Mesendoderm (in vitro differentiated cells): ENCODE data around the gene PCK1.
A peak's percentile ranks its signal among the peaks of the same experiment; 100 is the strongest.

ENCODE experiments used
- DNase-seq: peaks from one replicate; pipeline ENCODE4 v3.0.0; 2013
- H2AK5ac ChIP-seq: 2 replicates; pipeline ENCODE4 v1.6.1; 2013; ENCODE audit warnings: low read length, inconsistent platforms
- H2BK120ac ChIP-seq: 2 replicates; pipeline ENCODE4 v1.6.1; 2013; ENCODE audit warnings: low read depth, mild to moderate bottlenecking, low read length, moderate library complexity, mixed read lengths
- H2BK15ac ChIP-seq: replicated peaks from 2 replicates; pipeline ENCODE4 v1.6.1; 2013; ENCODE audit warnings: low read depth, mild to moderate bottlenecking, moderate library complexity
- H2BK5ac ChIP-seq: 2 replicates; pipeline ENCODE4 v1.6.1; 2013; ENCODE audit warnings: low read length, inconsistent platforms
- H3K18ac ChIP-seq: 2 replicates; pipeline ENCODE4 v1.6.1; 2013; ENCODE audit warnings: mild to moderate bottlenecking, low read length, mixed read lengths
- H3K23ac ChIP-seq: one replicate; pipeline ENCODE4 v1.6.1; 2013; ENCODE audit warnings: low read length
- H3K27ac ChIP-seq: 2 replicates; pipeline ENCODE4 v1.5.1; 2013; ENCODE audit warnings: low read depth, mild to moderate bottlenecking, inconsistent platforms, low read length, moderate library complexity
- H3K27me3 ChIP-seq: 2 replicates; pipeline ENCODE4 v1.6.1; 2013; ENCODE audit warnings: low read length, control low read depth, mild to moderate bottlenecking, inconsistent platforms; ENCODE audit not compliant: insufficient read depth, poor library complexity
- H3K36me3 ChIP-seq: 2 replicates; pipeline ENCODE4 v1.6.1; 2013; ENCODE audit warnings: low read length, inconsistent platforms; ENCODE audit not compliant: control insufficient read depth, insufficient read depth
- H3K4ac ChIP-seq: one replicate; pipeline ENCODE4 v1.6.1; 2013; ENCODE audit warnings: low read depth, mild to moderate bottlenecking, low read length, moderate library complexity
- H3K4me1 ChIP-seq: 2 replicates; pipeline ENCODE4 v1.6.1; 2013; ENCODE audit warnings: low read depth, low read length, inconsistent platforms; ENCODE audit not compliant: control insufficient read depth
- H3K4me2 ChIP-seq: 2 replicates; pipeline ENCODE4 v1.6.1; 2013; ENCODE audit warnings: low read length
- H3K4me3 ChIP-seq: 2 replicates; pipeline ENCODE4 v1.5.1; 2013; ENCODE audit warnings: mild to moderate bottlenecking, low read length
- H3K56ac ChIP-seq: one replicate; pipeline ENCODE4 v1.6.1; 2013; ENCODE audit warnings: low read length
- H3K79me1 ChIP-seq: 2 replicates; pipeline ENCODE4 v1.6.1; 2013; ENCODE audit warnings: low read length, inconsistent platforms
- H3K79me2 ChIP-seq: 2 replicates; pipeline ENCODE4 v1.6.1; 2013; ENCODE audit warnings: mild to moderate bottlenecking, low read length; ENCODE audit not compliant: control insufficient read depth, insufficient read depth
- H3K9ac ChIP-seq: 2 replicates; pipeline ENCODE4 v1.6.1; 2013; ENCODE audit warnings: low read length, inconsistent platforms
- H4K5ac ChIP-seq: one replicate; pipeline ENCODE4 v1.6.1; 2013; ENCODE audit warnings: low read length
- H4K8ac ChIP-seq: one replicate; pipeline ENCODE4 v1.6.1; 2013; ENCODE audit warnings: low read depth, mild to moderate bottlenecking, control low read depth, low read length, moderate library complexity
- WGBS: extraction: QIAGEN DNeasy Blood & Tissue Kit; methylation state at CpG from one replicate; pipeline ENCODE4 v1.1.7; 2013; ENCODE audit warnings: low lambda C conversion rate, missing lambda C conversion rate; ENCODE audit not compliant: insufficient coverage; ENCODE audit errors: extremely low coverage; 5-methylcytosine and 5-hydroxymethylcytosine counted together

The PCK1 gene

DNA sequence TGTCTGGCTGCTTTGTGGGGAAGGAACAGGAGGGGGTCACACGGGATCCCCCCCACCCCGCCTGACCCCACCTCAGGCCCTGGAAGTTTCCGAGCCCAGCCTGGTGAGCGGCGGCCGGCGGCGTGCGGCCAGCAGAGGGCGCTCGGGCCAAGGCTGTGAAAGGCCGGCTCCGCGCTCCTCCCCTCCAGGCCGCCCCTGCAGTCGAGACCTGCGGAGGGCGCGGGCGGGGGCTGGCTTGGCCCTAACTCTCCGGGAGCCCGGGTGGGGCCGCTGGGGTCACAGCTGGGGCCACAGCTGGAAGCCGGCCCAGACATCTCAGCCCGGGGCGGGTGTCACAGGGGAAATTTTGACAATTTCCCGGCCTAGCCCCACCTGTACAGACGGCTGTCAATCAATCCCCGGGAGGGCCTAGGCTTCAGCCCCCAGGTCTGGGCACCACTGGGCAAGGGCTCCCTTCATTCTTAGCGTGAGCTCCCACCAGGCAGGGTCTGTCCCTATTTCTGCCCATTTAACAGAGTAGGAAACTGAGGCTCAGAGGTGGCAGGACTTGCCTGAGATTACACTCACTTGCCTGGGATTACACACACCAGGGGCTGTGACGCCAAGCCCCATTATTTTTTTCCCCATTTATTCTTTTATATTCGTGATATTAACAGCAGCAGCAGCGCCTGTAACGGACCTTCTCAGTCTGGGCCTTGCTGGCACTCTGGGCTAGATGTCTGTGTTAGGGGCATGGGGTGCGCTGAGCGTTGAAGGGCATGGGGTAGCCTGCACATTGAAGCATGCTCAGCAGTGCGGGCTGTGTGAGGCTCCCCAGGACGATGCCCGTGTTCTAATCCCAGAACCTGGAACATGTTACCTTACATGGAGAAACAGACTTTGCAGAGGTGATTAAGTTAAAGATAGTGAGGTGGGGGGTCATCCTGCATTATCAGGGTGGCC is 36.4 kb downstream of the PCK1 start:
- H3K4ac ChIP-seq = no peak overlapping the region
- H2AK5ac ChIP-seq = no peak overlapping the region
- no peak overlapping the region for H4K5ac ChIP-seq
- no peaks in the 10 kb centered on the region for H3K36me3 ChIP-seq
- H3K4me3 ChIP-seq = no peak overlapping the region
- no peak overlapping the region for H3K4me2 ChIP-seq
- no peaks in the 10 kb centered on the region for H3K79me1 ChIP-seq
- peak overlapping the region; percentile 56 for H3K56ac ChIP-seq
- no peak overlapping the region for H3K18ac ChIP-seq
- peak; percentile 58 for DNase-seq
- no peak overlapping the region for H2BK5ac ChIP-seq
- H4K8ac ChIP-seq = no peak overlapping the region
- H3K27ac ChIP-seq = no peak overlapping the region
- no CpG with 5 or more reads among the region's 39 CpGs for WGBS
- no peak overlapping the region for H2BK120ac ChIP-seq
- H2BK15ac ChIP-seq = no peak overlapping the region
- H3K79me2 ChIP-seq = no peaks in the 10 kb centered on the region
- no peak overlapping the region for H3K23ac ChIP-seq
- H3K9ac ChIP-seq = no peak overlapping the region
- no peaks in the 10 kb centered on the region for H3K4me1 ChIP-seq
- H3K27me3 ChIP-seq = no peaks in the 10 kb centered on the region

DNA sequence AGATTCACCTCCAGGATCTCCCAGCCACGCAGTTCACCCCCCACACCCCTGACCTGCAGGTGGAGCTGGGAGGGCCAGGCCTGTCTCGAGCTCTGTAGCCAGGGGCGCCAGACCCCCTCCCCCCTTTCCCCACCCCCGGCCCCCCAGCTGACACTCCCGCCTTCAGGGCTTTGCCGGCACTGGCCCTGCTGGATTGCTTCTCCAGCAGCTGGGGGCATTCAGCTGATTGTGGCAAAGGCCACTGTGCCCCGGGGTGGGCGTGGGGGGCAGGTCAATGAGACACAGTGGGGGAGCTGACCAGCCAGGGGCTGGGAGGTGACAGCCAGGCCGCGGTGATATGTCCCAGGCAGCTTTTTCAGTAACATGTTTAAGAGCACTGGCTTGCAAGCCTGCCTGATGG is 37.1 kb downstream of the PCK1 start:
- H3K4me3 ChIP-seq = no peak overlapping the region
- H3K27ac ChIP-seq = no peak overlapping the region
- no peaks in the 10 kb centered on the region for H3K79me2 ChIP-seq
- H3K56ac ChIP-seq = no peak overlapping the region
- H3K4me2 ChIP-seq = no peak overlapping the region
- H3K36me3 ChIP-seq = no peaks in the 10 kb centered on the region
- DNase-seq = no peak
- H3K4me1 ChIP-seq = no peaks in the 10 kb centered on the region
- no peaks in the 10 kb centered on the region for H3K27me3 ChIP-seq
- no peak overlapping the region for H2BK15ac ChIP-seq
- H2AK5ac ChIP-seq = no peak overlapping the region
- H2BK5ac ChIP-seq = no peak overlapping the region
- H3K18ac ChIP-seq = no peak overlapping the region
- H3K9ac ChIP-seq = no peak overlapping the region
- WGBS = no CpG with 5 or more reads among the region's 10 CpGs
- H3K23ac ChIP-seq = no peak overlapping the region
- no peak overlapping the region for H4K8ac ChIP-seq
- no peak overlapping the region for H3K4ac ChIP-seq
- no peak overlapping the region for H2BK120ac ChIP-seq
- H4K5ac ChIP-seq = no peak overlapping the region
- no peaks in the 10 kb centered on the region for H3K79me1 ChIP-seq

DNA sequence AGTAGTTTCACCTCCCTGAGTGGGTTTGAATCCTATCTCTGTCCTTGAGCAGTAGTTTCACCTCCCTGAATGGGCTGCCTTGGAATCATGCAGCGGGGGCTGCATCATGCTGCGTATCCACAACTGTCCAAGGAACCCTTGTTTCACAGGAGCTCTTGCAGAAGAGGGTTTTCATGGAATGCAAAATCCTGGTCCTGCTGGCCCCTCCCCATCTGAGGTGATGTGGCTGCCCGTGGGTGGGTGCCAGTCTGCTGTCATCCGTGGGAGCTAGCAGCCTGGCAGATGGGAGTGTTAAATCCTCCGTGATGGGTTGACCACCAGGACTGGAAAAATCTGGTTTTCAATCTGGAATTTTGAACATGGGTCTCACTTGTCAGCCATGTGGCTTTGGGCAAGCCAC is 37.6 kb downstream of the PCK1 start:
- Histone ChIP-seq H3K27ac (no peak overlapping the region), H2AK5ac (no peak overlapping the region), H2BK5ac (no peak overlapping the region), H3K4me1 (no peaks in the 10 kb centered on the region), H3K79me1 (no peaks in the 10 kb centered on the region), H3K4ac (no peak overlapping the region), H2BK15ac (no peak overlapping the region), H2BK120ac (no peak overlapping the region), H4K5ac (no peak overlapping the region), H3K27me3 (no peaks in the 10 kb centered on the region), H4K8ac (no peak overlapping the region), H3K4me3 (no peak overlapping the region), H3K23ac (no peak overlapping the region), H3K36me3 (no peaks in the 10 kb centered on the region), H3K9ac (no peak overlapping the region), H3K79me2 (no peaks in the 10 kb centered on the region), H3K4me2 (no peak overlapping the region), H3K18ac (no peak overlapping the region), H3K56ac (no peak overlapping the region)
- WGBS = no CpG with 5 or more reads among the region's 5 CpGs
- DNase-seq = no peak

DNA sequence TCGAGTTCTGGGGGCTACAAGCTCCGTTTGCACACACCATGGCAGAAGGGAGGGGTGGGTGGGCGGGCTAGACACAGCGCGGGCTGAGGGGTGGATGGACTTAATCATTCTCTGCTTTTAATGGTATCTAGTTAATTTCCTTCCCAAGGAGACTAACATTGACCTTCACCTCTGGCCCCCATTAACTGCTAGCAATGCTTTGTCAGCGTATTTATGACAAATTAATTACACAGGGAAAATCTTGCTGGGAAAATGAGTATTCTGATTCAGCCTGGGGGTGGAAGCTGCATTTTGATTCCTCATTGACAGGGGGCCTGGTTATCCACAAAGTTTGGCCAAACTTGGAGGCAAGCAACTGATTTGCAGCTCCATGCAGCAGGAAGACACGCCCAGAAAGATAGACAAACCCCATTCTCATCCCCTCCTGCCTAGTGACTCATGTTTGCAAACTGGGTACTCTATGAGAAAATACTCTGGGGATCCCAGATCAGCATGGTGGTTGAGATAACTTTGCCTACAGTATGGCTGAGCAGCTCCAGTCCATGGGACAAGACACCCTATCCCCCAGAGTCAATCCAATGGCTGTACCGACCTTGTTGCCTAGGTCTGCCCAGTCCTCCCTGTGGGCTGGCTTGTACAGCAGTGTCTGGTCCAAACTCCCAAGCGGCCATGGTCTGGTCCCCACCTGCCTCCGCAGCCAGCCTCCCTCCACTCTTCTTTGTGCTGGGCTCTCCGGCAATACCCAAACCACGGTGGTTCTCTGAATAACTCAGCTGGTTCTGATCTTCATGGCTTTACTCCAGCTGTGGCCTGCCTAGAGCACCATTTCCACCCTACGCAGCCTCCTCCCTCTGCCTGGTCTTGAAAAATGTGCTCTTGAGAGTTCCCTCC is 39.7 kb downstream of the PCK1 start:
- H4K5ac ChIP-seq = no peak overlapping the region

DNA sequence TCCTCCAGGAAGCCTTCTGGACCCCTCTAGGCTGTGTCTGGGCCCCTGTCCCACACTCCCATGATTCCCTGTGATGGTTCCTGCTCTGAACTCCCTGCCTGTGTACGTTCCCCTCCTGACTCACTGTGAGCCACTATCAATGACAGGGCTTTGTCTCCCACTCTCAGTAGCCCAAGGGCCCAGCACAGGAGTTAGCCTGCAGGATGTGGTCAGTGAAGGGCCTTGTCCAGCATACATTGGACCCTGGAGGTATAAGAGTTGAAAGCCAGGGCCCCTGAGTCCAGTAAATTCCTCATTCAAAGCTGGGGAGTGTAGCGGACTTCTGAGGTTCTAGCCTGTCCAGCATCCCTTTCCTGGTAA is 40.3 kb downstream of the PCK1 start:
- Histone ChIP-seq H2AK5ac (no peak overlapping the region), H3K36me3 (no peaks in the 10 kb centered on the region), H4K5ac (no peak overlapping the region), H3K4me2 (no peak overlapping the region), H3K4me3 (no peak overlapping the region), H3K4me1 (no peaks in the 10 kb centered on the region), H3K18ac (no peak overlapping the region), H3K27ac (no peak overlapping the region), H3K56ac (no peak overlapping the region), H2BK120ac (no peak overlapping the region), H2BK5ac (no peak overlapping the region), H2BK15ac (no peak overlapping the region), H3K4ac (no peak overlapping the region), H3K9ac (no peak overlapping the region), H3K23ac (no peak overlapping the region), H3K79me2 (no peaks in the 10 kb centered on the region), H4K8ac (no peak overlapping the region), H3K79me1 (no peaks in the 10 kb centered on the region), H3K27me3 (no peaks in the 10 kb centered on the region)
- DNase-seq = no peak
- no CpG with 5 or more reads among the region's 2 CpGs for WGBS

More for the DNA sequence above, 39.7 kb downstream of the PCK1 start:
- H3K4ac ChIP-seq = no peak overlapping the region
- H3K9ac ChIP-seq = no peak overlapping the region
- no peak overlapping the region for H3K56ac ChIP-seq
- H3K4me3 ChIP-seq = no peak overlapping the region
- H2BK120ac ChIP-seq = no peak overlapping the region
- no peaks in the 10 kb centered on the region for H3K27me3 ChIP-seq
- H3K27ac ChIP-seq = no peak overlapping the region
- no peaks in the 10 kb centered on the region for H3K36me3 ChIP-seq
- H3K4me1 ChIP-seq = no peaks in the 10 kb centered on the region
- no peak overlapping the region for H4K8ac ChIP-seq
- no peak overlapping the region for H2BK15ac ChIP-seq
- DNase-seq = no peak
- H2BK5ac ChIP-seq = no peak overlapping the region
- WGBS = no CpG with 5 or more reads among the region's 13 CpGs
- no peaks in the 10 kb centered on the region for H3K79me2 ChIP-seq
- no peak overlapping the region for H2AK5ac ChIP-seq
- no peak overlapping the region for H3K4me2 ChIP-seq
- no peaks in the 10 kb centered on the region for H3K79me1 ChIP-seq
- no peak overlapping the region for H3K18ac ChIP-seq
- H3K23ac ChIP-seq = no peak overlapping the region
